ENCODE results near the gene FAM3A. TPM values are rescaled to one million over a fixed set of nuclear protein-coding genes. Genes with fewer than 3 reads are reported as not detected.

Gene FAM3A
- polyA plus RNA-seq, 1 experiment = 34.8 TPM

GRCh38 chrX:154469880-154470279 is 46.2 kb downstream of the FAM3A start:
- Histone ChIP-seq H3K36me3 (ENCODE audit: control insufficient read depth, insufficient read depth, low read length) (peaks cover 37% of the 10 kb centered on the region), H3K4me3 (ENCODE audit: low read depth, low read length) (no peak overlapping the region), H3K27me3 (ENCODE audit: control insufficient read depth, insufficient read depth, low read length) (no peaks in the 10 kb centered on the region)
- ChIA-PET POLR2A (no interaction called here), CTCF (no interaction called here)
- TF ChIP-seq, protein P1, sequence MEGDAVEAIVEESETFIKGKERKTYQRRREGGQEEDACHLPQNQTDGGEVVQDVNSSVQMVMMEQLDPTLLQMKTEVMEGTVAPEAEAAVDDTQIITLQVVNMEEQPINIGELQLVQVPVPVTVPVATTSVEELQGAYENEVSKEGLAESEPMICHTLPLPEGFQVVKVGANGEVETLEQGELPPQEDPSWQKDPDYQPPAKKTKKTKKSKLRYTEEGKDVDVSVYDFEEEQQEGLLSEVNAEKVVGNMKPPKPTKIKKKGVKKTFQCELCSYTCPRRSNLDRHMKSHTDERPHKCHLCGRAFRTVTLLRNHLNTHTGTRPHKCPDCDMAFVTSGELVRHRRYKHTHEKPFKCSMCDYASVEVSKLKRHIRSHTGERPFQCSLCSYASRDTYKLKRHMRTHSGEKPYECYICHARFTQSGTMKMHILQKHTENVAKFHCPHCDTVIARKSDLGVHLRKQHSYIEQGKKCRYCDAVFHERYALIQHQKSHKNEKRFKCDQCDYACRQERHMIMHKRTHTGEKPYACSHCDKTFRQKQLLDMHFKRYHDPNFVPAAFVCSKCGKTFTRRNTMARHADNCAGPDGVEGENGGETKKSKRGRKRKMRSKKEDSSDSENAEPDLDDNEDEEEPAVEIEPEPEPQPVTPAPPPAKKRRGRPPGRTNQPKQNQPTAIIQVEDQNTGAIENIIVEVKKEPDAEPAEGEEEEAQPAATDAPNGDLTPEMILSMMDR (IDR thresholded peaks at IDR 0.05; ENCODE audit: insufficient read depth, low read depth, low read length) = no peak
- no peak for DNase-seq (ENCODE audit: low read depth)

DNA sequence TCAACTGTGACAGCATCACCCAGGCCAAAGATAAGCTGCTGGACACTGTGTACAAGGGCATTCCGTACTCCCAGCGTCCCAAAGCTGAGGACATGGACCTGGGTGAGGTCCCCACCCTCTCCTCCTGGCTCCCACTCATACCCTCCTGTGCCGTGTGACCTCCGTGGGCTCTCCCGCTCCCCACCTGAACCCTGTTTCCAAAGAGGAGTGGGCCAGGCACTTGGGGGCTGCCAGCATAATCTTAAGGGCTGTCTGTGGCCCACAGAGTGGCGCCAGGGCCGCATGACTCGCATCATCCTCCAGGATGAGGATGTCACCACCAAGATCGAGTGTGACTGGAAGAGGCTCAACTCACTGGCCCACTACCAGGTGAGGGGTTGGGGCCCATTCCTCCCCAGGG is 46.9 kb downstream of the FAM3A start:
- POLR2A ChIA-PET = no interaction called here
- CTCF ChIA-PET = no interaction called here
- no peak for DNase-seq (ENCODE audit: low read depth)
- Histone ChIP-seq H3K4me3 (ENCODE audit: low read depth, low read length) (no peak overlapping the region), H3K27me3 (ENCODE audit: control insufficient read depth, insufficient read depth, low read length) (no peaks in the 10 kb centered on the region), H3K36me3 (ENCODE audit: control insufficient read depth, insufficient read depth, low read length) (peaks cover 40% of the 10 kb centered on the region)
- TF ChIP-seq, protein P1 (IDR thresholded peaks at IDR 0.05; ENCODE audit: insufficient read depth, low read depth, low read length) = no peak

DNA sequence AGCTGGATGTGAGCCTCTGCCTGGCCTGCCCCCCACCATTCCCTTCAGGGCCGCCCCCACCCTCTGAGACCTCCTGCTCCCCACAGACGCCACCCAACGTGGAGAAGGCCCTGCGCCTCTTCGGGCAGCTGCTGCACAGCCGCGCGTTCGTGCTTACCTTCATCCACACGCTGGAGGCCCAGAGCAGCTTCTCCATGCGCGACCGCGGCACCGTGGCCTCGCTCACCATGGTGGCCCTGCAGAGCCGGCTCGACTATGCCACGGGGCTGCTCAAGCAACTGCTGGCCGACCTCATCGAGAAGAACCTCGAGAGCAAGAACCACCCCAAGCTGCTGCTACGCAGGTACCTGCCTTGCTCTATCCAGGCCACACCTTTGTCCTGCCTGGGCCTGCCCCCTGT is 47.8 kb downstream of the FAM3A start:
- Histone ChIP-seq H3K4me3 (ENCODE audit: low read depth, low read length) (no peak overlapping the region), H3K27me3 (ENCODE audit: control insufficient read depth, insufficient read depth, low read length) (no peaks in the 10 kb centered on the region), H3K36me3 (ENCODE audit: control insufficient read depth, insufficient read depth, low read length) (peaks cover 42% of the 10 kb centered on the region)
- TF ChIP-seq, protein P1 (IDR thresholded peaks at IDR 0.05; ENCODE audit: insufficient read depth, low read depth, low read length) = no peak
- no peak for DNase-seq (ENCODE audit: low read depth)
- ChIA-PET CTCF (no interaction called here), POLR2A (no interaction called here)

GRCh38 chrX:154467556-154467955 is 48.5 kb downstream of the FAM3A start:
- no peak for DNase-seq (ENCODE audit: low read depth)
- H3K4me3 ChIP-seq (ENCODE audit: low read depth, low read length) = no peak overlapping the region
- peaks cover 46% of the 10 kb centered on the region for H3K36me3 ChIP-seq (ENCODE audit: control insufficient read depth, insufficient read depth, low read length)
- ChIA-PET CTCF (no interaction called here), POLR2A (no interaction called here)
- H3K27me3 ChIP-seq (ENCODE audit: control insufficient read depth, insufficient read depth, low read length) = no peaks in the 10 kb centered on the region
- TF ChIP-seq, protein P1 (IDR thresholded peaks at IDR 0.05; ENCODE audit: insufficient read depth, low read depth, low read length) = no peak

DNA sequence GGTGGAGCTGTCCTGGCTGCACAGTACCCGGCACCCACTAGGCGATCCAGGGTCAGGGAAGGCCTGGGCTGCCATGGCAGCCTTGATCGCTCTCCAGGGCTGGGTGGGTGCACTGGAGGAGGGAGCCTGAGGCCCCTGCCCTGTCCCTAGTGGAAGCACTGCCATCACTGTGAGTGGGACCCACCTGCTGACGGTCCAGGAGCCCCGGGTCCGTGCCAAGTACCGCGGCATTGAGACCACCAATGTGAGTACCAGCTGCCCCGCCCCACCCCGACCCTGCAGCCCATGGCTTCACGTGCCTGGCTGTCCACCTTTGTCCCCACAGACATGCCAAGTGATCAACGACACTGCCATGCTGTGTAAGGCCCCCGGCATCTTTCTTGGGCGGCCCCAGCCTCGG is 49.1 kb downstream of the FAM3A start:
- ChIA-PET POLR2A (no interaction called here), CTCF (interaction anchor here (1.2 kb wide), 1 partner anchor 60 kb away, joined by 3 read pairs; no protein-coding TSS in a partner anchor)
- Histone ChIP-seq H3K36me3 (ENCODE audit: control insufficient read depth, insufficient read depth, low read length) (peaks cover 47% of the 10 kb centered on the region), H3K27me3 (ENCODE audit: control insufficient read depth, insufficient read depth, low read length) (no peaks in the 10 kb centered on the region), H3K4me3 (ENCODE audit: low read depth, low read length) (no peak overlapping the region)
- DNase-seq (ENCODE audit: low read depth) = no peak
- TF ChIP-seq, protein P1 (IDR thresholded peaks at IDR 0.05; ENCODE audit: insufficient read depth, low read depth, low read length) = no peak

All from BJ (cell line).